ENCODE results near the gene MS4A10. TPM values are rescaled to one million over a fixed set of nuclear protein-coding genes. Genes with fewer than 3 reads are reported as not detected.

The MS4A10 gene
- total RNA-seq, 1 experiment from 2014 or later = not detected

- no peak overlapping the region for H3K9ac ChIP-seq (ENCODE audit: low read length)
- no peaks in the 10 kb centered on the region for H4K20me1 ChIP-seq (ENCODE audit: insufficient read depth)
- peaks cover 5% of the 10 kb centered on the region; the same call in 1 of the 2 replicates for H3K27me3 ChIP-seq (ENCODE audit: insufficient read depth, low read length)
- BruUV-seq (replicated peaks) = no TSS peak
- DNase-seq (ENCODE audit: low read depth, low spot score) (no peak), ATAC-seq (no peak)
- H3K27ac ChIP-seq (ENCODE audit: low read depth, low read length) = no peak overlapping the region
- H3K36me3 ChIP-seq (ENCODE audit: control insufficient read depth in 1 of 2, insufficient read depth in 2 of 2, low read length in 2 of 2) = no peaks in the 10 kb centered on the region
- peaks cover 0 to 4% of the 10 kb centered on the region in 2 experiments; a peak in 1 of 4 replicates for H3K9me3 ChIP-seq (ENCODE audit: control insufficient read depth in 1 of 2, insufficient read depth in 1 of 2, low read depth in 1 of 2, low read length in 2 of 2)
- intact Hi-C loops (cut with micrococcal nuclease) = no loop called here
- TF ChIP-seq EZH2 (IDR thresholded peaks at IDR 0.05) (no peak), RAD21 (IDR thresholded peaks at IDR 0.05; ENCODE audit: low read depth) (no peak), MAX (IDR thresholded peaks at IDR 0.05) (no peak), FOSL1 (IDR thresholded peaks at IDR 0.05; ENCODE audit: low read depth) (no peak), ZNF274 (IDR thresholded peaks at IDR 0.05; ENCODE audit: low read depth, low read length) (no peak), EZH2phosphoT487 (IDR thresholded peaks at IDR 0.05; ENCODE audit: borderline replicate concordance) (no peak), ATF3 (IDR thresholded peaks at IDR 0.05) (no peak), POLR2A (IDR thresholded peaks at IDR 0.05; ENCODE audit: borderline replicate concordance, extremely low read depth, insufficient read depth, insufficient read length) (no peak), SIN3A (IDR thresholded peaks at IDR 0.05; ENCODE audit: low read depth) (no peak), SP1 (IDR thresholded peaks at IDR 0.05; ENCODE audit: low read depth) (no peak), JUND (IDR thresholded peaks at IDR 0.05) (no peak), ZFX (IDR thresholded peaks at IDR 0.05) (no peak), TCF7L2 (IDR thresholded peaks at IDR 0.05; ENCODE audit: borderline replicate concordance, extremely low read depth, insufficient read depth, insufficient read length) (no peak), POLR2AphosphoS5 (IDR thresholded peaks at IDR 0.05; ENCODE audit: low read depth, low read length) (no peak), EGR1 (IDR thresholded peaks at IDR 0.05; ENCODE audit: low read depth) (no peak), CEBPB (IDR thresholded peaks at IDR 0.05; ENCODE audit: low read depth) (no peak), REST (IDR thresholded peaks at IDR 0.05; ENCODE audit: low read depth) (no peak), ZBTB33 (IDR thresholded peaks at IDR 0.05; ENCODE audit: extremely low read depth, insufficient replicate concordance, low read length) (no peak)
- POLR2A ChIA-PET = no interaction called here
- no peak overlapping the region for H3K4me3 ChIP-seq (replicated peaks in 1 of 2; ENCODE audit: low read depth in 1 of 2, low read length in 2 of 2)
- RAD21 ChIA-PET (ENCODE audit: low non-redundant PET in 1 of 2, low total read pairs in 2 of 2, uncharacterized antibody in 2 of 2, unreplicated experiment in 2 of 2) = no interaction called here
- no peaks in the 10 kb centered on the region for H3K4me1 ChIP-seq (ENCODE audit: control insufficient read depth in 1 of 2, insufficient read depth in 2 of 2, low read length in 2 of 2)
- H3K9me2 ChIP-seq (ENCODE audit: insufficient read depth) = no peaks in the 10 kb centered on the region
- no peaks in the 10 kb centered on the region for H3K79me2 ChIP-seq (ENCODE audit: insufficient read depth, low read length)
- no peak overlapping the region for H3K4me2 ChIP-seq (ENCODE audit: low read length)
- CTCF ChIA-PET = no interaction called here
- no peak overlapping the region for H2AFZ ChIP-seq (ENCODE audit: low read depth, low read length, poor library complexity, severe bottlenecking)
Measured at GRCh38 chr11:60790726-60791125, 5.6 kb downstream of the MS4A10 start.

Data from HCT116 (cell line).